ENCODE data around the gene AADACL2.

AADACL2 gene, protein sequence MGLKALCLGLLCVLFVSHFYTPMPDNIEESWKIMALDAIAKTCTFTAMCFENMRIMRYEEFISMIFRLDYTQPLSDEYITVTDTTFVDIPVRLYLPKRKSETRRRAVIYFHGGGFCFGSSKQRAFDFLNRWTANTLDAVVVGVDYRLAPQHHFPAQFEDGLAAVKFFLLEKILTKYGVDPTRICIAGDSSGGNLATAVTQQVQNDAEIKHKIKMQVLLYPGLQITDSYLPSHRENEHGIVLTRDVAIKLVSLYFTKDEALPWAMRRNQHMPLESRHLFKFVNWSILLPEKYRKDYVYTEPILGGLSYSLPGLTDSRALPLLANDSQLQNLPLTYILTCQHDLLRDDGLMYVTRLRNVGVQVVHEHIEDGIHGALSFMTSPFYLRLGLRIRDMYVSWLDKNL

GRCh38 chr3:151733613-151734012 is at the start of gene AADACL2:
TSS of gene AADACL2 (plus strand) at chr3:151733927. CDS start at chr3:151734036, 109 bp downstream.
- no peak for DNase-seq (ENCODE audit: extremely low spot score, insufficient read length, low read depth)
- FAIRE-seq, result no peak

DNA sequence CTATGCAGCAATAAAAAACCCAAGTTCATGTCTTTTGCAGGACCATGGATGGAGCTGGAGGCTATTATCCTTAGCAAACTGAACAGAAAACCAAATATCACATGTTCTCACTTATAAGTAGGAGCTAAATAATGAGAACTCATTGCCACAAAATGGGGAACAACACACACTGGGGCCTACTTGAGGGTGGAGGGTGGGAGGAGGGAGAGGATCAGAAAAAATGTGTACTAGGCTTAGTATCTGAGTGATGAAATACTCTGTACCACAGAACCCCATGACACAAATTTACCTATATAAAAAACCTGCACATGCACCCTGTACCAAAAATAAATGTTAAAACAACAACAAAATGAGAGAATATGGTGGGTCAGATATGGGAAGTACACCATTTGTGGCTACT is 49.6 kb upstream of the AADACL2 start:
- FAIRE-seq, result no peak

GRCh38 chr3:151686257-151686656 is 47.5 kb upstream of the AADACL2 start:
- FAIRE-seq (no peak), DNase-seq (ENCODE audit: extremely low spot score, insufficient read length, low read depth) (no peak)

More for the DNA sequence above, 49.6 kb upstream of the AADACL2 start:
- no peak for DNase-seq (ENCODE audit: extremely low spot score, insufficient read length, low read depth)

- no peak for FAIRE-seq
- no peak for DNase-seq (ENCODE audit: extremely low spot score, insufficient read length, low read depth)
These were observed 46.7 kb upstream of the AADACL2 start for GRCh38 chr3:151687076-151687475.

DNA sequence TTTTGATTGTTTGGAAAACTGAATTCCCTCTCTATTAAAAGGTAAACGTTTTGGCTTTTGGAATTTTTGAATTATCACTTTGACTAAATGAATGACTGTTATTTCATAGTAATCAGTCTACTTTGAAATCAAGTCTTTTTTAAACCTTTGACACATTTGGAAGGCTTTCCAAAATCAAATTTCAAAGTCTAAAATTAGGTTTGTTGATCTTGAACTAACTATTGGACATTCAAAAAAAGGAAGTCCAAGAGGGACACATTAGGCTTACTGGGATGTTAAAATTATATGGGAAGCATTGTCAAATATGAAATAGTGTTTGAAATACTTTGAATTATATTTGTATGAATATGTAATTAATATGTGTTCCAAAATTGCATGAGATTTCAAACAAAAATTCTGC is 45.2 kb upstream of the AADACL2 start:
- no peak for FAIRE-seq
- DNase-seq (ENCODE audit: extremely low spot score, insufficient read length, low read depth), result no peak

GRCh38 chr3:151690645-151691044 is 43.1 kb upstream of the AADACL2 start:
- DNase-seq (ENCODE audit: extremely low spot score, insufficient read length, low read depth) (no peak), FAIRE-seq (no peak)

- DNase-seq (ENCODE audit: extremely low spot score, insufficient read length, low read depth), result no peak
- FAIRE-seq, result no peak
These were observed 36.2 kb upstream of the AADACL2 start for GRCh38 chr3:151697496-151697895.

DNA sequence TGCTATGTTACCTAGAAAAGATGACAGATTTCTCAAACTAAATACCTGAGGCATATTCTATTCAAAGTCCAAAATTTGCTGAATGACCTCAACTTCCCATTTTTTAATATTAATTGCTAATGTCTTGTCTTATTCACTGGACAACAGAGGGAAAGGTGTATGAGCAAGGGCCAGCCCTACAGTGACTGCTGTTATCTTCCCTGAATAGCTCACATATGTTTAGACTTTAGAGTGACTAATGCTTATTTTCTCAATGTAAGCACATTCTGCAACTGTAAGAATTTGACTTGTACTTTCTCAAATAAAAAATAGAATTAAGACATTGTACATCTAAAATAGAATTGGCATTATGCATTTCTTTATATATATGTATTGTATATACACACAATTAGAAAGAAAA is 26.5 kb upstream of the AADACL2 start:
- no peak for DNase-seq (ENCODE audit: extremely low spot score, insufficient read length, low read depth)
- FAIRE-seq, result no peak

GRCh38 chr3:151708868-151709267 is 24.9 kb upstream of the AADACL2 start:
- FAIRE-seq, result no peak
- DNase-seq (ENCODE audit: extremely low spot score, insufficient read length, low read depth), result no peak

- FAIRE-seq, result no peak
- DNase-seq (ENCODE audit: extremely low spot score, insufficient read length, low read depth), result no peak
These were observed 23.9 kb upstream of the AADACL2 start for GRCh38 chr3:151709847-151710246.

- DNase-seq (ENCODE audit: extremely low spot score, insufficient read length, low read depth) (no peak), FAIRE-seq (no peak)
These were observed 12.4 kb upstream of the AADACL2 start for GRCh38 chr3:151721294-151721693.

- FAIRE-seq (no peak), DNase-seq (ENCODE audit: extremely low spot score, insufficient read length, low read depth) (no peak)
These were observed 10.9 kb upstream of the AADACL2 start for GRCh38 chr3:151722856-151723255.

GRCh38 chr3:151724576-151725562 is 8.9 kb upstream of the AADACL2 start:
- DNase-seq (ENCODE audit: extremely low spot score, insufficient read length, low read depth) (no peak), FAIRE-seq (no peak)

DNA sequence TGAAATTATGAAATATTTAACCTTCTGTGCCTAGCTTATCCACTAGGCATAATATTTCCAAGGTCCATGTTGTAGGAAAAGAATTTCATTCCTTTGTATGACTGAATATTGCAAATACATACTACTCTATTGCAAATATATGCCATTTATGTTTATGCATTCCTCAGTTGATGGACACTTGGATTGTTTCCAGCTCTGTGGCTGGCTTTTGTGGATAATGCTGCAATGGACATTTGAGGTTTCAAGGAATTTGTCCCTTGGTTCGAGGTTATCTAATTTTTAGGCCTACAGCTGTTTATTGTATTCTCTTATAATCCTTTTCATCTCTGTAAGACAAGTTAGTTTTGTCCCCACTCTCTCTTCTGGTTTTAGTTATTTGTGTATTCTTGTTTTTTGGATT is 7.7 kb upstream of the AADACL2 start:
- FAIRE-seq (no peak), DNase-seq (ENCODE audit: extremely low spot score, insufficient read length, low read depth) (no peak)

GRCh38 chr3:151732861-151733260 is 866 bp upstream of the AADACL2 start:
- DNase-seq (ENCODE audit: extremely low spot score, insufficient read length, low read depth), result no peak
- no peak for FAIRE-seq

DNA sequence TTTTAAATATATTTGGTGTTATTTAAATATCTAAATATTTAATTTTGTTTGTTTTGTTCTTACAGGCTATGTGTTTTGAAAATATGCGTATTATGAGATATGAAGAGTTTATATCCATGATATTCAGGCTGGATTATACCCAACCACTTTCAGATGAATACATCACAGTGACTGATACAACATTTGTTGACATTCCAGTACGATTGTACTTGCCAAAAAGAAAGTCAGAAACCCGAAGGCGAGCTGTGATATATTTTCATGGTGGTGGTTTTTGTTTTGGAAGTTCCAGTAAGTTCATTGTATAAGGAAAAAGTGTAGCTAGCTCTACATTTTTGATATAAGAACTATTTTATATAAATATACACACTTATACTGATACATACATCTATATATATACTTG is 6.9 kb downstream of the AADACL2 start:
- DNase-seq (ENCODE audit: extremely low spot score, insufficient read length, low read depth) (no peak), FAIRE-seq (peak; percentile 31)

- FAIRE-seq (no peak), DNase-seq (ENCODE audit: extremely low spot score, insufficient read length, low read depth) (no peak)
These were observed 10.1 kb downstream of the AADACL2 start for GRCh38 chr3:151743855-151744254.

GRCh38 chr3:151750181-151750580 is 16.5 kb downstream of the AADACL2 start:
- DNase-seq (ENCODE audit: extremely low spot score, insufficient read length, low read depth), result no peak
- no peak for FAIRE-seq

DNA sequence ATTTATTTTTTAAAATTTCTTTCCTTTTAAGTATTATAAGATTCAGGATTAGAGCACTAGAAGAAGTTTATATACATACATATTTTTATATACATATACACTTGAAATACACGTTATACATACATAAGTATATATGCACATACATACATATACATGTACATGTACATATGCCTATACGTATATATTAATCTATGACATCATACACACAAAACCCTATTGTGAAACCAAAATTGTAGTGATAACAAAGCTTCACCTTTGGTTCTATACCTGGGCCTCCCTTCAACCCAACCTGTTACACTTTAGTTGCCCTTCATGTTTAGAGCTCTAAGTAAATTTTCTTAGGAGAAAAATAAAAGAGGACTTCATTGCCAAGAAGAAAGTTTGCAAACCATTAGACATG is 17.0 kb downstream of the AADACL2 start:
- DNase-seq (ENCODE audit: extremely low spot score, insufficient read length, low read depth) (no peak), FAIRE-seq (no peak)

DNA sequence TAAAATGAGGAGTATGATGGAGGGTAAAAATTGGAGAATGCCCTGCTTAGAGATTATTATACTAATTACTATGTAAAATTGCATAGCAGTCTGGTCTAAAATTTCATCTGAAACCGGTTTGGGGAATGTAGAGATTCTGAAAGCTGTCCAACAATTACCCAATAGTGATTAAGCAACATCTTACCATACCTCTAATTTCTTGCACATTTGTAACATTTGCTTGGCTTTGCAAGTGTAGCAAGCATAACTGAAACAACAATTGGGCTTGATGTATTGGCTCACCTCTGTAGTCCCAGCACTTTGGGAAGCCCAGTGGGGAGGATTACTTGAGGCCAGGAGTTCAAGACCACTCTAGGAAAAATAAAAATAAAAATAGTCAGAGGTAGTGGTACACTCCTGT is 17.4 kb downstream of the AADACL2 start:
- no peak for DNase-seq (ENCODE audit: extremely low spot score, insufficient read length, low read depth)
- no peak for FAIRE-seq

DNA sequence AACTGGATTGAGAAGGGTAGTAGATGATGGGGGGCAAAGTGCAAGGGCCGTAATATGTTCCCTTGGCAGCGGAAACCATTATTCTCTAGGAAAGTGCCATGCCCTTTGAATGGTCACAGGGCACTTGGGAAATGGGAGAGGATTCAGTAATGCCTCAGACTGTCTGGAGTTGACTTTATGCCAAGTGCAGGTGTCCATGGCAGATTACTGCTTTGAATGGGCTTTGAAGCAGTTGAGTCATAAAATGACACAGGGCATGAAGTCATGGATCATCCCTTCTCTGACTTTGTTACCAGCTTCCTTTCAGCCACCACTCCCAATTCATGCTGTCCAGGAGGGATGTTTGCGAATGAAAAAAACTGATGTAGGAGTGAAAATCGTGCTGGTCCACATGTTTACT is 20.1 kb downstream of the AADACL2 start:
- DNase-seq (ENCODE audit: extremely low spot score, insufficient read length, low read depth) (no peak), FAIRE-seq (no peak)
